ENCODE measurements around the gene BCORL1. TPM values are rescaled to one million over a fixed set of nuclear protein-coding genes. Genes with fewer than 3 reads are reported as not detected.

BCORL1 gene, protein sequence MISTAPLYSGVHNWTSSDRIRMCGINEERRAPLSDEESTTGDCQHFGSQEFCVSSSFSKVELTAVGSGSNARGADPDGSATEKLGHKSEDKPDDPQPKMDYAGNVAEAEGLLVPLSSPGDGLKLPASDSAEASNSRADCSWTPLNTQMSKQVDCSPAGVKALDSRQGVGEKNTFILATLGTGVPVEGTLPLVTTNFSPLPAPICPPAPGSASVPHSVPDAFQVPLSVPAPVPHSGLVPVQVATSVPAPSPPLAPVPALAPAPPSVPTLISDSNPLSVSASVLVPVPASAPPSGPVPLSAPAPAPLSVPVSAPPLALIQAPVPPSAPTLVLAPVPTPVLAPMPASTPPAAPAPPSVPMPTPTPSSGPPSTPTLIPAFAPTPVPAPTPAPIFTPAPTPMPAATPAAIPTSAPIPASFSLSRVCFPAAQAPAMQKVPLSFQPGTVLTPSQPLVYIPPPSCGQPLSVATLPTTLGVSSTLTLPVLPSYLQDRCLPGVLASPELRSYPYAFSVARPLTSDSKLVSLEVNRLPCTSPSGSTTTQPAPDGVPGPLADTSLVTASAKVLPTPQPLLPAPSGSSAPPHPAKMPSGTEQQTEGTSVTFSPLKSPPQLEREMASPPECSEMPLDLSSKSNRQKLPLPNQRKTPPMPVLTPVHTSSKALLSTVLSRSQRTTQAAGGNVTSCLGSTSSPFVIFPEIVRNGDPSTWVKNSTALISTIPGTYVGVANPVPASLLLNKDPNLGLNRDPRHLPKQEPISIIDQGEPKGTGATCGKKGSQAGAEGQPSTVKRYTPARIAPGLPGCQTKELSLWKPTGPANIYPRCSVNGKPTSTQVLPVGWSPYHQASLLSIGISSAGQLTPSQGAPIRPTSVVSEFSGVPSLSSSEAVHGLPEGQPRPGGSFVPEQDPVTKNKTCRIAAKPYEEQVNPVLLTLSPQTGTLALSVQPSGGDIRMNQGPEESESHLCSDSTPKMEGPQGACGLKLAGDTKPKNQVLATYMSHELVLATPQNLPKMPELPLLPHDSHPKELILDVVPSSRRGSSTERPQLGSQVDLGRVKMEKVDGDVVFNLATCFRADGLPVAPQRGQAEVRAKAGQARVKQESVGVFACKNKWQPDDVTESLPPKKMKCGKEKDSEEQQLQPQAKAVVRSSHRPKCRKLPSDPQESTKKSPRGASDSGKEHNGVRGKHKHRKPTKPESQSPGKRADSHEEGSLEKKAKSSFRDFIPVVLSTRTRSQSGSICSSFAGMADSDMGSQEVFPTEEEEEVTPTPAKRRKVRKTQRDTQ (N-terminal part only)
- total RNA-seq, result 10 to 100 TPM in 2 of 4 donors, 1 to 10 TPM in 2; 3.8 to 13.8 (median 10.5) TPM

DNA sequence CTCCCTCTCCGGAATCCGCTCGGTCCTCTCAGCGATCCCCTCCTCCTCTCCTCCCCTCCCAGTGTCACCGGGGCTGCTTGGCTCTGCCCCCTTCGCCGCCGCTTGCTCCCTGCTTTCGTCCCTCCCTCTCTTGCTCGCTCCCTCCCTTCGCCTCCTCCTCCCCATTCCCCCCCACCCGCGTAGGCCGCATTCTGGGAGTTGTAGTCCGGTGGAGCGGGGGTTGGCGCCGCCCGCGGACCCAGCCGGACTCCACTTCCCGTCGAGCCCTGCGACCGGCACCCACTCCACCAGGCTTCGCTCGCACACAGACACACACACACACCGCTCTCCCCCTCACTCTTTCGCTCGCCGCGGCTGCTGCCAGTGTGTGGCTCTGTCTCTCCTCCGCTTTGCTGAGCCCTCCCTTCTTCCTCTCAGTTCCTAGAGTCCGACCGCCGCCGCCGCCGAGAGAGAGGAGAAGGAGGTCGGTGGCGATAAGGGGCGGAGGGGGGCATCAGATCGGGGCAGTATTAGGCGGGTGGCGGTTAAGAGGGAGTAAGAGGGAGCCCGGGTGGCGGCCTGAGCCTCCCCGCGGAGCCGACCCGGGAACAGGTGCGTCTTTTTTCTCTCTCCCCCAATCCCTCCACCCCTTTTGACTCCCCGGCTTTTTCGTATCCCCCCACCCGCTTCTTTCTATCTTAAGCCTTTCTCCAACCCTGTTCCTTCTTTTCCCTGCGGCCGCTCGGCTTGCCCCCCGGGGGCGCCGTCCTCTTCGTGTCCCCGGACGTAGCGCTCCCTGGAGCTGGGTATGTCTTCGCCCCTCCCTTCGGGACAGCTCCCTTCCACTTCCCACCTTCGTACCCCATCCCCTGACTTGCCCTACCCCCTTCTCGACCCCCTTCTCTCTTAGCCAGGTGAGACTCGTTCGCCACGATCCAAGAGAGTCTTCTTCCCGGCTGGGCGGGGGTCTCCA is at the start of gene BCORL1:
Gene BCORL1, plus strand, starts transcription at position 336 of the 952 bp plus-strand sequence. CDS start 22,597 bp downstream, outside the sequence.
- TF ChIP-seq POLR2AphosphoS5 (IDR thresholded peaks at IDR 0.05), result peak; percentile 78 to 96
- no peak for TF ChIP-seq EP300 (IDR thresholded peaks at IDR 0.05)
- TF ChIP-seq, protein P1, sequence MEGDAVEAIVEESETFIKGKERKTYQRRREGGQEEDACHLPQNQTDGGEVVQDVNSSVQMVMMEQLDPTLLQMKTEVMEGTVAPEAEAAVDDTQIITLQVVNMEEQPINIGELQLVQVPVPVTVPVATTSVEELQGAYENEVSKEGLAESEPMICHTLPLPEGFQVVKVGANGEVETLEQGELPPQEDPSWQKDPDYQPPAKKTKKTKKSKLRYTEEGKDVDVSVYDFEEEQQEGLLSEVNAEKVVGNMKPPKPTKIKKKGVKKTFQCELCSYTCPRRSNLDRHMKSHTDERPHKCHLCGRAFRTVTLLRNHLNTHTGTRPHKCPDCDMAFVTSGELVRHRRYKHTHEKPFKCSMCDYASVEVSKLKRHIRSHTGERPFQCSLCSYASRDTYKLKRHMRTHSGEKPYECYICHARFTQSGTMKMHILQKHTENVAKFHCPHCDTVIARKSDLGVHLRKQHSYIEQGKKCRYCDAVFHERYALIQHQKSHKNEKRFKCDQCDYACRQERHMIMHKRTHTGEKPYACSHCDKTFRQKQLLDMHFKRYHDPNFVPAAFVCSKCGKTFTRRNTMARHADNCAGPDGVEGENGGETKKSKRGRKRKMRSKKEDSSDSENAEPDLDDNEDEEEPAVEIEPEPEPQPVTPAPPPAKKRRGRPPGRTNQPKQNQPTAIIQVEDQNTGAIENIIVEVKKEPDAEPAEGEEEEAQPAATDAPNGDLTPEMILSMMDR (IDR thresholded peaks at IDR 0.05), result no peak
- peak; percentile 50 for TF ChIP-seq POLR2A (IDR thresholded peaks at IDR 0.05; ENCODE audit: low read depth)
- DNase-seq (ENCODE audit: extremely low spot score), result peak; percentile 97
- Histone ChIP-seq H3K27ac (replicated peaks in 1 of 4) (peak within 1 kb of the TSS in 2 of 4 donors; percentile 84 to 85), H3K4me3 (no peak within 1 kb of the TSS), H3K4me1 (peaks cover 0 to 30% (median 21%) of the 10 kb centered on the region in 4 donors), H3K36me3 (no peaks in the 10 kb centered on the region), H3K9me3 (no peaks in the 10 kb centered on the region), H3K27me3 (no peaks in the 10 kb centered on the region)
- intact Hi-C loops (cut with DNase I), result loop anchor here (5.0 kb wide), 1 partner anchor 50 kb away; no protein-coding TSS in a partner anchor
- 37% methylated on average over 74 of the region's 74 CpGs for WGBS

DNA sequence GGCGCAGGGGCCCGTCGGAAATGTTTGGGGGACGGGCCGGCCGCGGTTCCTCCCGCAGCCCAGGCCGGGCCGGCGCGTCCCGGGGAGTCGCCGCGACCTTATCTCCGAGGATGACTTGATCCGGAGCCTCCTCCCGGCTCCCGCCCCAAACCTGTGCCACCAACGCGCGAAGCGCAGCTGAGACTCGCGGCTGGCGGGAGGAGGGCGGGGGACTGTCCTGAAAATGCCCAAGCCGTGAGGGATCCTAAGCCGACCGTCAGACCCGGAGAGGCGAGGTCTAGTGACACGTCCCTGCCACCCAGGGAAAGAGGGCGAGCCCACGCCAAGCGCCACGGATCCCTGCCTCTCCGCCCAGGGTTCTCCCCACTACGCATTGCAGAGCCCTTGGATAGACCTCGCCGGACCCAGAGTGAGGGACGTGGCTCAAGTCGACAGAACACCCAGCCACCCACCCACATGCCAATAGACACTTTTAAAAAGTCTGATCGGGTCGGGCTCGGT is 49.6 kb upstream of the BCORL1 start:
- intact Hi-C loops (cut with DNase I), result loop anchor here (5.0 kb wide), 1 partner anchor 49 kb away; the partner anchor contains the start of gene BCORL1

DNA sequence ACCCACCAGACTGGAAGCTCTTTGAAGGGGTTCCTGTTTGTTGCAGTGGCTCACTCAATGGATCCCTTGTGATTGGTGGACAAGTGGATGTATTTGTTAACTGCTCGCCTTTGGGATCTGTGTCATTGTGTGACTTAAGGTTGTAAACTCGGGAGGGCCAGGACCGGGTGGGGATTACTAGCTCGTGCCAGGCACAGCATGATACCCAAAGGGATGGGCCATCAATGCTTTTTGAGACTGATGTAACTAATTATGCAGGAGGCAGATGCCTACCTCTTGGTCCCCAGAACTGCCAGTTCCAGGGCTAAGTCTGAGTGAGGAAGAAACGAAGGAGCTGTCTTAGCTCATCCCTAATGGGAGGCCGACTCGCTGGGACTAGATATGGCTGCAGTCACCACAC is 48.7 kb upstream of the BCORL1 start:
- peaks cover 0 to 9% (median 2%) of the 10 kb centered on the region in 4 donors for H3K36me3 ChIP-seq
- intact Hi-C loops (cut with DNase I), result loop anchor here (5.0 kb wide), 1 partner anchor 49 kb away; the partner anchor contains the start of gene BCORL1
- H3K27me3 ChIP-seq, result no peaks in the 10 kb centered on the region
- DNase-seq (ENCODE audit: extremely low spot score), result no peak
- H3K4me3 ChIP-seq, result no peak overlapping the region
- WGBS, result 73% methylated on average over 7 of the region's 7 CpGs
- no peak overlapping the region for H3K27ac ChIP-seq (replicated peaks in 1 of 4)
- H3K4me1 ChIP-seq, result peaks cover 0 to 12% (median 3%) of the 10 kb centered on the region in 4 donors
- TF ChIP-seq POLR2A (IDR thresholded peaks at IDR 0.05; ENCODE audit: low read depth), result no peak
- TF ChIP-seq, protein P1 (IDR thresholded peaks at IDR 0.05), result no peak
- no peak for TF ChIP-seq EP300 (IDR thresholded peaks at IDR 0.05)
- no peak for TF ChIP-seq POLR2AphosphoS5 (IDR thresholded peaks at IDR 0.05)
- no peaks in the 10 kb centered on the region for H3K9me3 ChIP-seq

More for the DNA sequence above, 49.6 kb upstream of the BCORL1 start:
- 45% methylated on average over 45 of the region's 47 CpGs for WGBS
- peaks cover 0 to 11% (median 2%) of the 10 kb centered on the region in 4 donors for H3K36me3 ChIP-seq
- H3K9me3 ChIP-seq, result no peaks in the 10 kb centered on the region
- TF ChIP-seq POLR2AphosphoS5 (IDR thresholded peaks at IDR 0.05) (no peak), EP300 (IDR thresholded peaks at IDR 0.05) (no peak), POLR2A (IDR thresholded peaks at IDR 0.05; ENCODE audit: low read depth) (no peak)
- TF ChIP-seq, protein P1 (IDR thresholded peaks at IDR 0.05), result no peak
- peaks cover 0 to 12% (median 3%) of the 10 kb centered on the region in 4 donors for H3K4me1 ChIP-seq
- H3K27me3 ChIP-seq, result no peaks in the 10 kb centered on the region
- DNase-seq (ENCODE audit: extremely low spot score), result no peak
- H3K4me3 ChIP-seq, result peak overlapping the region; percentile 62 to 71 (median 62)
- H3K27ac ChIP-seq (replicated peaks in 1 of 4), result peak overlapping the region; percentile 85 to 90 (median 86)
